ENCODE results near the gene LYVE1.

The LYVE1 gene

GRCh38 chr11:10532526-10532925, 35.9 kb downstream of the LYVE1 start:
- Histone ChIP-seq H3K36me3 (peaks cover 28% of the 10 kb centered on the region), H3K27me3 (no peaks in the 10 kb centered on the region), H3K9me3 (no peaks in the 10 kb centered on the region), H3K27ac (no peak overlapping the region), H3K4me1 (no peaks in the 10 kb centered on the region), H4K20me1 (peaks cover 14% of the 10 kb centered on the region; the same call in 1 of the 2 replicates), H3K9ac (no peak overlapping the region), H3K4me2 (no peak overlapping the region), H3K4me3 (no peak overlapping the region)
- no peak for TF ChIP-seq Cebpa-rat (IDR thresholded peaks at IDR 0.05)

- no peaks in the 10 kb centered on the region for H3K4me1 ChIP-seq
- H4K20me1 ChIP-seq: no peaks in the 10 kb centered on the region
- peaks cover 57% of the 10 kb centered on the region for H3K36me3 ChIP-seq
- no peak for TF ChIP-seq Cebpa-rat (IDR thresholded peaks at IDR 0.05)
- no peaks in the 10 kb centered on the region for H3K27me3 ChIP-seq
- H3K9me3 ChIP-seq: no peaks in the 10 kb centered on the region
- H3K4me3 ChIP-seq: no peak overlapping the region
- no peak overlapping the region for H3K4me2 ChIP-seq
- H3K27ac ChIP-seq: no peak overlapping the region
- H3K9ac ChIP-seq: no peak overlapping the region
These were observed 39.2 kb downstream of the LYVE1 start for GRCh38 chr11:10529279-10529678.

DNA sequence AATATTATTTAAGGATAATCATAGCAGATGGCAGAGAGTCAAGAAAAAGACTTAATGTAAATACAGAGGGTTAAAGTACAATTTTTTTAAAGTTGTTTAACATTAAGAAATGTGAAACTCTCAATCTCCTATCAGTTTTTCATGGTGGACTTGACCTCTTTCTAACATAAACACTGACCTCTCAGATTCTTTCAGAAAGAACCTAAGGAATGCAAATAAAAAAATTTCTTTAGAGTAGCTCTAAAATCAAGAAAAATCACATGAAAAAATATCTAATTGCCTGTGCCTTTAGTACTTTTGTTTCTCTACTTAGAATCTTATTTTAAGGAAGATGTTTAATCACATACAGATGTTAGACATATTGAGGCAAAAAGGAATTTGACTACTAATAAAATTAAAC, 40.3 kb downstream of the LYVE1 start:
- Histone ChIP-seq H4K20me1 (no peaks in the 10 kb centered on the region), H3K4me3 (no peak overlapping the region), H3K36me3 (peaks cover 66% of the 10 kb centered on the region), H3K9me3 (no peaks in the 10 kb centered on the region), H3K27ac (no peak overlapping the region), H3K4me1 (no peaks in the 10 kb centered on the region), H3K4me2 (no peak overlapping the region), H3K9ac (no peak overlapping the region), H3K27me3 (no peaks in the 10 kb centered on the region)
- no peak for TF ChIP-seq Cebpa-rat (IDR thresholded peaks at IDR 0.05)

DNA sequence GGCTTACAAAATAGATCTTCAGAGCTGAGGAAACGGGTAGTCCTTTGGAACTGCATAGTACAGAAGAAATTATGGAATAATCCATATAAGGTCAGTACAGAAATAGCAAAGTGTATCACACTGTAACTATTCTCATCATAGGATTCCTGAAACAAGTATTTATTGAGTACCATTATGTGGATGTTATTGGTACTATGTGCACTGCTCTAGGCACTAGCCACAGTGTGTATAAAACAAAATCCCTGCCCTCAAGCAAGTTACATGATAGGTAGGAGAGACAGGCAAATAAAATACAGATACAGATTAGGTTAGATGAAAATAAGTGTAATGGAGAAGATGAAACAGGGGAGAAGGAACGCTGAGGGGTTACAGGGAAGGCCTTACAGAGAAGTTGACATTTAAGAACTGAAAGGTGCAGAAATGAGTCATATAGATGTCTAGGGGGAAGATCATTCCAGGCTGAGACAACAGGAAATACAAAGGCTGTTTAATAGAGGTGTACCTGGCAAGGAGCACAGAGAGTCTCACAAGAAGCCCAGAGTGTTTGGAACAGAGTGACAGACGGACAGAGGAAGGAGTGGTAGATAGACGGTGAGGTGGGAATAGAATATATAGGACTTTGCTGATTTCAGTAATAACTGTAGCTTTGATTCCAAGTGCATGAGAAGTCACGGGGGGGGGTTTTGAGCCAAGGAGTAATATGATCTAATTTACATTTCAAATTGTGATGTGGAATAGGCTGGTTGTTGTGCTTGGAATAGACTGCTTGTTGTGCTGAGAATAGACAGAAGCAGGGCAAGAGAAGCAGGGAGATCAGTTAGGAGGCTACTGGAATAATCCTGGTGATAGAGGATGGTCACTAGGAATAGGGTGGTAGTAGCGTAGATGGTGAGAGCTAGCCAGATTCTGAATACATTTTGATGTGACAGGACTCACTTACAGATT, 41.2 kb downstream of the LYVE1 start:
- Histone ChIP-seq H3K9me3 (no peaks in the 10 kb centered on the region), H3K4me2 (no peak overlapping the region), H3K4me1 (no peaks in the 10 kb centered on the region), H3K4me3 (no peak overlapping the region), H3K9ac (no peak overlapping the region), H3K27me3 (no peaks in the 10 kb centered on the region), H3K27ac (no peak overlapping the region), H3K36me3 (peaks cover 69% of the 10 kb centered on the region), H4K20me1 (no peaks in the 10 kb centered on the region)
- TF ChIP-seq Cebpa-rat (IDR thresholded peaks at IDR 0.05): no peak

GRCh38 chr11:10524471-10524870, 44.0 kb downstream of the LYVE1 start:
- no peak overlapping the region for H3K9ac ChIP-seq
- no peaks in the 10 kb centered on the region for H3K4me1 ChIP-seq
- H3K36me3 ChIP-seq: peaks cover 77% of the 10 kb centered on the region
- no peaks in the 10 kb centered on the region for H3K27me3 ChIP-seq
- H4K20me1 ChIP-seq: no peaks in the 10 kb centered on the region
- no peaks in the 10 kb centered on the region for H3K9me3 ChIP-seq
- H3K4me3 ChIP-seq: no peak overlapping the region
- no peak overlapping the region for H3K27ac ChIP-seq
- H3K4me2 ChIP-seq: no peak overlapping the region
- TF ChIP-seq Cebpa-rat (IDR thresholded peaks at IDR 0.05): no peak

- no peaks in the 10 kb centered on the region for H3K9me3 ChIP-seq
- no peak overlapping the region for H3K4me2 ChIP-seq
- no peak overlapping the region for H3K4me3 ChIP-seq
- no peaks in the 10 kb centered on the region for H3K27me3 ChIP-seq
- no peak overlapping the region for H3K9ac ChIP-seq
- H3K27ac ChIP-seq: no peak overlapping the region
- H3K36me3 ChIP-seq: peaks cover 73% of the 10 kb centered on the region
- no peaks in the 10 kb centered on the region for H3K4me1 ChIP-seq
- TF ChIP-seq Cebpa-rat (IDR thresholded peaks at IDR 0.05): no peak
- H4K20me1 ChIP-seq: no peaks in the 10 kb centered on the region
These were observed 45.5 kb downstream of the LYVE1 start for GRCh38 chr11:10522921-10523320.

- no peak for TF ChIP-seq Cebpa-rat (IDR thresholded peaks at IDR 0.05)
- H4K20me1 ChIP-seq: no peaks in the 10 kb centered on the region
- no peak overlapping the region for H3K4me3 ChIP-seq
- H3K4me2 ChIP-seq: no peak overlapping the region
- H3K9ac ChIP-seq: no peak overlapping the region
- H3K9me3 ChIP-seq: no peaks in the 10 kb centered on the region
- no peaks in the 10 kb centered on the region for H3K4me1 ChIP-seq
- no peak overlapping the region for H3K27ac ChIP-seq
- H3K36me3 ChIP-seq: peaks cover 68% of the 10 kb centered on the region
- H3K27me3 ChIP-seq: no peaks in the 10 kb centered on the region
These were observed 46.2 kb downstream of the LYVE1 start for GRCh38 chr11:10522276-10522675.

DNA sequence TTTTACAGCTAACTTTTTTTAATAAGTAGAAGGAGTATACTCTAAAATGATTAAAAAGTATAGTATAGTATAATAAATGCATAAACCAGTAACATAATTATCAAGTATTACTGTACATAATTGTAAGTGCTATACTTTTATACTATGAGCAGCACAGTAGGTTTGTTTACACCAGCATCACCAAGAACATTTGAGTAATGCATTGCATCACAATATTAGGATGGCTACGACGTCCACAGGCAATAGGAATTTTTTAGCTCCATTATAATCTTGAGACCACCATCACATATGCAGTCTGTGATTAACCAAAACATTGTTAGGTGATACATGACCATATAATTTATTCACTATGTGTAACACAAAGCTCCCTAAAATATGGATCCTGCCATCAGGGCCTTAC, 47.9 kb downstream of the LYVE1 start:
- Histone ChIP-seq H3K9ac (no peak overlapping the region), H3K4me3 (no peak overlapping the region), H3K27me3 (no peaks in the 10 kb centered on the region), H3K36me3 (peaks cover 59% of the 10 kb centered on the region), H4K20me1 (no peaks in the 10 kb centered on the region), H3K9me3 (no peaks in the 10 kb centered on the region), H3K4me2 (no peak overlapping the region), H3K27ac (no peak overlapping the region), H3K4me1 (no peaks in the 10 kb centered on the region)
- no peak for TF ChIP-seq Cebpa-rat (IDR thresholded peaks at IDR 0.05)

- no peaks in the 10 kb centered on the region for H3K27me3 ChIP-seq
- H3K4me2 ChIP-seq: no peak overlapping the region
- TF ChIP-seq Cebpa-rat (IDR thresholded peaks at IDR 0.05): no peak
- peaks cover 51% of the 10 kb centered on the region for H3K36me3 ChIP-seq
- H4K20me1 ChIP-seq: no peaks in the 10 kb centered on the region
- H3K9ac ChIP-seq: no peak overlapping the region
- H3K27ac ChIP-seq: no peak overlapping the region
- H3K9me3 ChIP-seq: no peaks in the 10 kb centered on the region
- no peak overlapping the region for H3K4me3 ChIP-seq
- no peaks in the 10 kb centered on the region for H3K4me1 ChIP-seq
These were observed 48.8 kb downstream of the LYVE1 start for GRCh38 chr11:10519630-10520029.

DNA sequence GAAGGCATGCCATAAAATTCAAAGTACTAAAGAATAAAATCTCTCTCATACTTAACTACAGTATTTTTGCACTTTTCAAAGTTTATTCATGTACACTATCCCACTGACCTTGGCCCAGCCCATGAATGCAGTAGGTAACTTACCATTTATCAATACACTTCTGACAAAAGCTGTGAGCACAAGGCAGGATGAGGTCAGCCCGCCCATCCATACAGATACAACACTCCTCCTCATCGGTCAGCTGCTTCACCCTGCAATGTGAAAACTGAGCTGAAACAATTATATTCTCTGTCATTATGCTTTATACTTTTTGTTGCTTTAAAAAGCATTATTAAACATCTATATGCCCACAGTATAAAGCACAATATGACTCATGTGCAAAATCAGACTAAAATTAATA, 49.6 kb downstream of the LYVE1 start:
- Histone ChIP-seq H3K9ac (no peak overlapping the region), H3K36me3 (peaks cover 44% of the 10 kb centered on the region), H3K27me3 (no peaks in the 10 kb centered on the region), H3K4me1 (no peaks in the 10 kb centered on the region), H3K27ac (no peak overlapping the region), H3K9me3 (no peaks in the 10 kb centered on the region), H3K4me2 (no peak overlapping the region), H4K20me1 (no peaks in the 10 kb centered on the region), H3K4me3 (no peak overlapping the region)
- no peak for TF ChIP-seq Cebpa-rat (IDR thresholded peaks at IDR 0.05)
